HG02678 (cell line): ENCODE results near the gene CCR3.
A peak's percentile ranks its signal among the peaks of the same experiment; 100 is the strongest.
"Not testable (repeated sequence)": the region's sequence is repeated elsewhere in the genome, so short reads cannot be mapped to it uniquely, and the experiment has no call there.

Source experiments
- ATAC-seq: cut with Tn5 transposase; IDR thresholded peaks from one replicate; pipeline ENCODE4 v1.9.1; 2021; ENCODE audit warnings: mild to moderate bottlenecking, moderate library complexity; ENCODE audit not compliant: unreplicated experiment

Gene CCR3

DNA sequence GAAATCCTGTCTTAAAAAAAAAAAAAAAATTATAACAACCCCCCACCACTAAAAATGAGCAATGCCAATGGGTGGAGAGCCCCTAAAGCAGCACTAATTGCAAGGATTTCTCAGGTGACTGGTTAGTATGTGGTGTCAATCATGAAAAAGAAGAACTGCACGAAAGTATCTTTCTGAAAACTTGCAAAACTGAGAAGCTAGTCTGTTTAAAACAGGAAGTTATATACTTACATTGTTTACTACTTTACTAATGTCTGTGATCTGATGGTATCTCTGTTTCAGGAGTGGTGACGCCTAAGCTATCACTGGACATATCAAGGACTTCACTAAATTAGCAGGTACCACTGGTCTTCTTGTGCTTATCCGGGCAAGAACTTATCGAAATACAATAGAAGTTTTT lies at the start of gene CCR3:
Gene CCR3 (plus strand): TSS at position 341 of the 400 bp plus-strand sequence. CDS start 22,699 bp downstream, outside the sequence.
- ATAC-seq, result no peak

DNA sequence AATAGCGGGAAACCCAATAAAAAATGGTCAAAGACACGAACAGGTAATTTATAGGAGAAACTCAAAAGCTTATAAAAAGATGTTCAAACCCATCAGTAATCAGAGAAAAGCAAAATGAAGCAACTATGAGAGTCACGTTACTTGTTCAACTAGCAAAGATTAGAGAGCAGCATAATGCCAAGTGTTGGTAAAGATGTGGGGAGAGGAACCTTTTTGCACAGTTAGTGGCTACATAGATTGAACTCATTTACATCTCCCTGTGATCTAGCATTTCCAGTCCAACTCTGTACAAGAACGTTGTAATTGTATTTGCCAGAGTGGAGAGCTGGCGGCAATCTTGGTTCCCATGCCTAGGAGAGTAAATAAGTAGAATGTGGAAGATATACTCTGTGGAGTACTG lies 49.3 kb upstream of the CCR3 start:
- ATAC-seq, result no peak

DNA sequence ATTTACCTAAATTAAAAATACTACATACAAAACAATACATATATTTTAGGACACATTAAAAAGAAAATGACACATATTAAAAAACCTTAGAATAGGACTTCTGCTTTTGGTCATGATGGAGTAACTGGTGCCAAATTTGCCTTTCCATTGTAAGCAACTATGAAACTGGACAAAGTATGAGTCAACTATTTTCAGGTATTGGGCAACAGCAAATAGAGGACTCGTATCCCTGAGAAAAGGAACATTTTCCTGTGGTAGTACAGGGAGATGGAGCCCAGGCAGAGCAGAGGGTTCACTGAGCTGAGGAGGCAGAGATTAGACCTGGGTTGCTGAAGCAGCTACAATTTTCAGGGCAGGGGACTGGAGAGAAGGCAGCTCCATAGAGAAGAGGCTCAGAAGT lies 48.8 kb upstream of the CCR3 start:
- ATAC-seq, result no peak

DNA sequence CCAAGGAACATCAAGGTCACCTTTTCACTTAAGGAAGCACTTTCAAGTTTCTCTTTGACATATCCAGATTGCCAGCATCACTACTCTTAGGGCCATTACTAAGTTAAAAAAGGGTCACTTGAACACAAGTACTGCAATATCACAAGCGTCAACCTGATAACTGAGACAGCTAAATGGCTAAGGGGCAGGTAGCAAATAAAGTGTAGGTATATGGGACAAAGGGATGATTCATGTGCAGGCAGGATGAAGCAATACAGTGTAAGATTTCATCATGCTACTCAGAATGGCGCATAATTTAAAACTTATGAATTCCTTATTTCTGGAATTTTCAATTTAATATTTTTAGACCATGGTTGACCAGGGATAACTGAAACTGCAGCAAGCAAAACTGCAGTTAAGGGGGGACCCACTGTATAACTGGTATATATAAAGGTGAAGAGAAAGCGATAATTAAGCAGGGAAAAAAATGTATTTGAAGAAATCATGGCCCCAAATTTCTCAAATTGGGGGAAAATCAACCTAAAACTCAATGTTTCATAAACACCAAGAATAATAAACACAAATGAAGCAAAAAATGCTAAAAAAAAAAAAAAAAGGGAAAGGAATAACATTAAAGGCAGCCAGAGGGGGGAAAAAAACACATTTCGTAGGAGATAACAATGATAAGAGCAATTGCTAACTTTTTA lies 47.2 kb upstream of the CCR3 start:
- no peak for ATAC-seq

DNA sequence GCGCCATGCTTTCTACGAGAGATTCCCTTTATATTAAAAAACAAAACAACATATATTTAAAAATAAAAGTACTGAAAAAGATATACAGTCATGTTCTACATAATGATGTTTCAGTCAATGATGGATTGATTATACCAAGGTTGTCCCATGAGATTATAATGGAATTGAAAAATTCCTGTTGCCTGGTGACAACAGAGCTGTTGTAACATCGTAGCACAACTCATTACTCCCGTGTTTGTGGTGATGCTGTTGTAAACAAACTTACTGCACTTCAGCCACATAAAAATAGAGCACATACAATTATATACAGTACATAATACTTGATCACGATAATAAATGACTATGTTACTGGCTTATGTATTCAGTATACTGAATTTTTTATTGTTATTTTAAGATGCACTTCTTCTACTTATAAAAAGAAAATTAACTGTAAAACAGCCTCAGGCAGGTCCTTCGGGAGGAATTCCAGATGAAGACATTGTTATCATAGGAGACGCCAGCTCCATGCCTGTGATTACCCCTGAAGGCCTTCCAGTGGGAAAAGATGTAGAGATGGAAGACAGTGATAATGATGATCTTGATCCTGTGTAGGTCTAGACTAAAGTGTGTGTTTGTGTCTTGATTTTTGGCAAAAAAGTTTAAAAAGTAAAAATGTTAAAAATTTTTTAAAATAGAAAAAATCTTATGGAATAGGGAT lies 45.9 kb upstream of the CCR3 start:
- ATAC-seq, result no peak

DNA sequence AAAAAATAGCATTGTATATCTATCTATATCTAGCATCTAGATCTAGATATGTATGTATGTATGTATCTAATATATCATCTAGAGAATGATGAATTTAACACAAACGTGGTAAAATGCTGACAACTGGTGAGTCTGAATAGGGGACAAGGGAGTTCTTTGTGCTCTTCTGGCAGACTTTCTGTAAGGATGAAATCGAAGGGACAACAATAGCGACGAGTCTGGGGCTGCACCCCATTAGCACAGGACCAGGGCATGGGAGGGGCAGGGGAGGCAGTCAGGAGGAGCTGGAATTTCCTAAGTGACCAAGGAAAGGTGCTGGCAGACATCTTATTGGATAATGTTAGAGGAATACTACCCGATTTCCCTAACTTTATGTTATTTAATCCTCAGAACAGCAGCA lies 42.0 kb upstream of the CCR3 start:
- ATAC-seq, result no peak

DNA sequence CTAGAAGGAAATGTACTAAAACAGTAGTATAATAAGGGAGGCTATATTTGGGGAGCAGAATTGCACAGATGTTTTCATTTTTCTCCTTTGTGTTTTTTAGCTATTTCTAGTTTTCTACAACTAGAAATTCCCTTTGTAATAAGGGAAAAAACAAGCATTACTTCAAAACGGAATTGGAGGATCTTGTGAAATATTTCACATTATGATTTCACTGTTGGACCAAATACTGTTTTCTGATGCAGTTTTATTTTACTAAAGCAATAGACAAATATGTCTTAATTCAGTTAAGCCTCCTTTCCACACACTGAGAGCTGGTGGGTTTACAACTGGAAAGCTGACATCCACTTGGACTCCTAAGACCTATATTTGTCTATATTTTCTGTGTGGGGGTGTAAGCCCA lies 41.5 kb upstream of the CCR3 start:
- ATAC-seq, result no peak

DNA sequence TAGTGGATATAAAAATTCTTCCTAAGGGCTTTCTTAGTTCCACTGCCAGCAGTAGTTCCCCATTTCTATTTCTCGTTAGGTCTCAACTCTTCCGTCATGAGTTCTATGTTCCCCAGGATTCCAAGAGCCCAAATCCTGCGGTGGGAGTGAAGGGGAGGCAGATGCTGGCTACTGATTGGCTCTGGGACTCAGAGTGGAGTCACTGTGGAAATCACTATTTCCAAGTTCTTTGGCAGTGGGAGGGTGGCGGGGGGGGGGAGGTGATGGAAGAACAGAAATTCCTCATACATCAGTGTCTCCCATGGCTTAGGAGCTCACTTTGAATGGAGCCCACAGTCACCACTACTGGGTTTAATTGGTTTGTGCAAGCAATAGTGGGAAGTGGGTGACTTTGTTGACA lies 39.7 kb upstream of the CCR3 start:
- no peak for ATAC-seq

DNA sequence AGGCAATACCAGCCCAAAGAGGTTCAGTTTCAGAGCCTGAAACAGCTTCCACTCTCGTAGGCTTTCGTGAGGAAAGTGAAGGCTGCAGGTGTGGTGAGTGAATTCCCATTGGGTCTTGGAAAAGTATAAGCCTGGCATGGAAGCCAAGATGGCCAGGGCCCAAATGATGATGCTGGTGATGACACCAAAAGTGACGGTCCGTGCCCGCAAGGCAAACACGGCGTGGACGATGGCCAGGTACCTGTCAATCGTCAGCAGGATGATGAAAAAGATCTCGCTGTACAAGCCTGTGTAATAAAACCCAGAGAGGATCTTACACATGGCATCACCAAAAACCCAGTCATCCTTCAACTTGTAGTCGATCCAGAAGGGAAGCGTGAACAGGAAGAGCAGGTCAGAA lies 38.6 kb upstream of the CCR3 start:
- no peak for ATAC-seq

DNA sequence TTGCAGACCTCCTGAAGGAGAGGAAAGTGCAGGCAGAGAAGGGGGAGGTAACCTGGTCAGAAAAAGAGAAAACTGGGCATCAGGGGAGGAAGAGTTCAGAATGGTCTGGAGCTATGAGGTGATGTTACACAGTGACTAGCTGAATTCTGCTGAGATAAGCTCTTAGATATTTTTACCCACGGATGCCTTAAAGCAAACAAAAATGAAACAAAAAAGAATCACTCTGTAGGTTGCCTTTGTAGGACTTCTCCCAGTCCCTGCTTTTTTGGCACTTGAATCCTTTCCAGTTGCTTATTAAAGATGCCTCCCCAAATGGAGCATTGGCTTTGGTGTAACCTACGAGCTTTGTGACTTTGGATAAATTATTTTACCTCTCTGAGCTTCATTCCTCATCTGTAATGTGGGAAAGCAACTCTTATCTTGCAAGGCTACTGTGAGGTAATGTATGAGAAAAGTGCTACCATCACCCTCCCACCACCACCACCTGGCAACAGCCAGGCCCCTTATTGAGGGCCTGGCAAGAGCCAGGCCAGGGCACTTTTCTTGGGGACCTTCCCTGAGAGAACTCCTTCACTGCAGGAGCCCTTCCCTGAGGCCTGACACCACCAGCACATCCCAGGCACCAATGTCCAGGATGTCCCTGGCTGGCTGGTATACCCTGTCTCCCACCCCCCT lies 36.8 kb upstream of the CCR3 start:
- no peak for ATAC-seq

DNA sequence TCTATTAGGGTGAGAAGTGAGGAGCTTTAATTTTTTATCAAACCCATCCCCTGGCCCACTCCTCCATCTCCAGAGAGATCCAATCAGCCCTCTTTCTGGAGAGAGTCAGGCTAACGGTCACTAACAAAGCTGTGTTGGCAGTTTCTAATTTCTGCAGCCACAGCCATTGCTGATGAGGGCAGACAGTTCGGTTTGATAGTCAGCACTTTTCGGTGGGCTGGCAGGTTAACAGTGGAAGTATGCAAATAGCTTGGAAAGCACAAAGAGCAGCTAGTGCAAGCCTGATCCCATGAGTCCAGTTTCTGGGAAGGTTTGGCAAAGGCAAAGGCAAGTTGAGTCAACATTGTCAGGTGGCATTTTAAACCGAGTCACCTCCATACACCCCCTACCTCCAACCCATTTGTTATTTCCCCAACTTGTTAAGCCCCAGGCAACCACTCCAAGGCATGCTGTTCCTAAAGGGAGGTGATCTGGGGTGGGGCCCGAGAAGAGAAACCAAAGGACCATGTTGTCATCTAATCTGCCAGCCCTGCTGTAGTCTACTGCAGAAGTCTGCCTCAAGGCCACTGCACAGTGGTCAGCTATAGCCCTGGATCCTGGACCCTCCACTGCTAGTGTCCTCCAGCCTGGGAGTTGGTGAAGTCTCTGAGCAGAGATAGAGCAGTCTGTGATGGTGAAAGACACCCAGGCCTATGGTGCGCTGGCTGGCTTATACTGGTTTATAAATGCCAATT lies 35.8 kb upstream of the CCR3 start:
- ATAC-seq, result no peak

DNA sequence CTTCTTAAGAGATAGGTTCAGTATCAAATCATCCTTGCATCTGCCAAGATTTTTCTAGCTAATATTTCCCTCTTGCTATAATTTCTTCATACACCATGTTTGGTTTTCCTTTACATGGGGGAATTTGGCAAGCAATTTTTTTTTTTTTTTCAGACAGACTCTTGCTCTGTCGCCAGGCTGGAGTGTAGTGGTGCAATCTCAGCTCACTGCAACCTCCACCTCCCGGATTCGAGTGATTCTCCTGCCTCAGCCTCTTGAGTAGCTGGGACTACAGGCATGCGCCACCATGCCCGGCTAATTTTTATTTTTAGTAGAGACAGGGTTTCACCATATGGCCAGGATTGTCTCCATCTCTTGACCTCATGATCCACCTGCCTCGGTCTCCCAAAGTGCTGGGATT lies 34.7 kb upstream of the CCR3 start:
- ATAC-seq, result not testable (repeated sequence)

DNA sequence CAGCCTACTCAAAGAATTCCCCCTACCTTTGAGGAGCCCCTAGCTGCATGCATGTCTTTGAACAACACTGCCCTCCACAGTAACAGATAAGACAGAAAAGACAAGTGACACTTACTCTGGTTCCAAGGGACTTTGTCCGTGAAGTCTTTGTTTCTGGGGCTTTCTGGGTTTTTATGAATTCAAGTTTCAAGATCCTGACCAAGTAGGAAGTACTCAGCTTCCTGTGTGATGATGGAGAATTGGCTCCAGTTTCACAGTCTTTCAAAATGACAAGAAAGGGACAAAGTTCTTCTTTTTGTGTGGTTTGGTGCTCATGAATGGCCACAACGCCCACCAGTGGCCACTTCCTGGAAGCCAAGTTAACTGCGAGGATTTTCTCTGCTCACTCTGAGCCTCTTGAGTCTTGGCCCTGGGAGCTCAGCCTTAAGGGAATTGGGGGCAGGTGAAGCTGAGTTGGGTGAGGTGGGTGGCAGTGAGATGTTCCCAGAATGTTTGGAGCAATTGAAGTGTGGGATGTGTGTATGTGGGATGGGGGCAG lies 34.0 kb upstream of the CCR3 start, which contains the start of gene CCR1:
Gene CCR1 (minus strand): TSS at position 147 of the 538 bp plus-strand sequence. CDS start 4,000 bp downstream, outside the sequence.
- peak; percentile 57 for ATAC-seq

DNA sequence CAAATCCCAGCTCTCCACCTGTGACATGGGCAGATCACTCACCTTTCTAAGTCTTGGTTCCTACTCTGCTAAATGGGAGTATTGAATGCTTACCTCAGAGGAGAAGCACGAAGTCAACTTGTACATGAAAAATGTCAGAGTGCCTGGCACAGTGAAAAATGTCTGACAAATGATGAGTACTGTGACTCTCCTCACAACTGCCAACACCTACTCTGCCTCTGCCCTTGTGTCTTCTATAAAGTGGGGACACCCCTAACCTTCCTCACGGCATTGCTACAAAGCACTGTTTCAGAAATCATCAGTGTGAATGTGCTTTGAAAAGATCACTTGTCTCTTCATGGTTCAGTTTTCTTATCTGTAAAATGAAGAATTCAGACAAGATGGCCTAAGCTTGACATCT lies 33.2 kb upstream of the CCR3 start:
- no peak for ATAC-seq

DNA sequence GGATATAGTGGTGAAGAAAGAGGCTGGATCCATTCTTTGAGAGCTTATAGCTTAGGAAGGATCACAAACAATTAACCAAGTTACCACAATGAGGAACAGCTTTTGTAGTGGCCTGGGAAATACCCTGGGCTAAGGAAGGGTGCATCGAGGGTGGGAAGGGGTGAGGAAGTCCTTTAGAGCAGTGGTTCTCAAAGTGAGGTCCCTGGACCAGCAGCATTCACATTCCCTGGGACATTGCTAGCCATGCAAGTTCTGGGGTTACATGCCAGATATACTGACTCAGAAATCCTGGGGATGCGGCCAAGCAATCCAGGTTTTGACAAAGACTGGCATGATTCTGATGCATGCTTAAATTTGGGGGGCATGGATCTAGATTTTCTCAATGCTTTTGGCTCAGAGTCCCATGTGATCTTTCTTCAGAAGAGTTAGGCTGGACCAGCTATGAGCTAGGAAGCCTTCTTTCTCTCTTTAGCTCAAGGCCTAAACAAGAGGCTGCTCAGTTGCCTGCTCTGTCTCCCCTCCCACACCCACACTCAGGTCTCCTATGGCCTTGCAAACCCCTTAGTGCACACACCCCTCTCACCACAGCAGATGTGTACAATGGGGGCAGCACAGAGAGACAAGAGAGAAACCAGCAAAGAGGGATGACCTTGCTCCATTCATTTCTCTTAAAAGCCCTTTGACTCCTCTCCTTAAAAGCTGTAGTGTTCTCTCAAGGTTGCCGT lies 32.4 kb upstream of the CCR3 start:
- no peak for ATAC-seq

DNA sequence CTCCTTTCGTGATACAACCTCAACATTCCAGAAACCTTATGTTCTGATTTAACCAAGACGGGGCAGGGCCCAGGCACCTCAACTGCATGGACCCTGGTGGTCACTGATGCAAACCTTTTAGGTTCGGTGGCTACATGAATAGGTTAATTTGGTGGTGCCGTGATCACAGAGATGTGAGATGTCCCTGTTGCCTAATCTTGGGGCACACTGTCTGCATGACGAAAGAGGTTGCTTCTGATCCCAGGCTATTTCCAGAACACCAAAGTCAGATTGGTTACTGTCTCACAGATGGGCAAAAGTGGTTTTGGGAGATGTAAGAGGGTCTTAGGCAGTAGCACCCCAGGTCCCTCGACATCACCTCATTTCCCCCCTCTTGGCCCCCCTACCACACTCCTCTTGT lies 30.2 kb upstream of the CCR3 start:
- ATAC-seq, result no peak

DNA sequence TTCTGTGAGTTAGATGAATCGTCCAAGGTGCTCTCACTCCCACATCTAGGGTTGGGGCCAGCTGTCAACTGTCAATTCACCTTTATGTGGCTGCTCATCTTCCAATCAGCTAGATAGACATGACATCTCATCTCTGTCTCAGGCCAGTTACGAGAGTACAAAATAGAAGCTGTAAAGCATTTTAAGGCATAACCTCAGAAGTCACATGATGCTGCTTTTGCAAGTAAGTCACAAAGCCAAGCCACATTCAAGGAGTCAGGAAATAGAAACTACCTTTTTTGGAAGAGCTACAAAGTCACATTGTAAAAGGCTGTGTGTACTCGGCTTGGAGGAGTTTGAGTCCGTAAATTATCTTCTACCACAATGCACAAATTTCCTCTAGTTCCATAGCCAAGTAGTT lies 29.1 kb upstream of the CCR3 start:
- ATAC-seq, result no peak

DNA sequence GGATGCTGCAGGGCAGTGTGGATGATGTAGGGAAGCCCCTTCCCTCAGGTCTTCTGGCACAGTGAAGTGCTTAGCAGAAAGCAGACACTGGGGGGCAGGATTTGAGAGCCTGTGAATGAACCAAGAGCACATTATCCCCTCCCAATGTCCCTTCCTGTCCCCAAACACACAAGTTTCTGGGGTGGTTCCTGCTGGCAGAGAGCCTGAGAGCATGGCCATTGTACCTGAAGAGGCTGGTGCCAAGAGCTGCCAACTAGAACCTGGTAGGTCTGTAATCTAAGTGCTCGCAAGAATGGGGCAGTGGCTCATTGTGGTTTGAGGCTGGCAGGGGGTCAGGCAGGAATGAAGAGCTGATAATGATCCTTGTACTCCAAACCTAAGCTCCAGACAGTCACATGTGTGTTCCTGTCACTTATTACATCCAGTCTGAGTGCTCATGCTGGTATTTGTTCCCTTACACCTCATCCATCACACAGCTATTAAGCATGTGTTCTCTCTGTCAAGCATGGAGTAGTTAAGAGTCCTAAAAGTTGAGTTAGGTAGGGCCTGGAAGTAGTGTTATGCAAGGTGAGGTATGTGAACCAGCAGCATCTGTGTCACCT lies 27.4 kb upstream of the CCR3 start:
- ATAC-seq, result no peak

DNA sequence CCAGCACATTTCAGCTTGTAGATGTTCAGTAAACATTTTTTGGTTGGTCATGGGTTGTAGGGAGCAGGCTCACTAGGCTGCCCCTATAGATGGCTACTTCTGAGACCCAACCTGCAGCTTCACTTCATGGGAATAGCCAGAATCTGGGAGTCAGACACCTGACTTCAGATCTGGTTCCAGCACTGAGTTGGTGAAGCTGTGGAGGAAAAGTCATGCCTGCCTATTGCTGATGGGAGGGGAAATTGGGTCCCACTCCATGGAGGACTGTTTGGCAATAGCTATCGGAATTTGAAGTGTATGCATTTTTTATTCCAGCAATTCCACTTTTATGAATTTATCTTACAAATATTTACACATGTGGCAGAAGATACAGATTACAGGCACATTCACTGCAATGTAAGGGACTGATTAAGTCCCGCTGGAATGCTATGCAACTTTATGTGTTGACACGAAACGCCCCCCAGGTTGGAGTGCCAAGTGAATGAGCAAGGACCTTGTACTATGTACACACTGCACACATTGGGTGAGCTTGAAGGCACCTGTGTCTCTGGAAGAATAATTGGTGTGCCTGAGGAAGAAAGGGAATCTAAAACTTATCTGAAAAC lies 26.3 kb upstream of the CCR3 start:
- no peak for ATAC-seq
